NCI-H128 (cell line): ENCODE measurements around the gene VTI1A.
A peak's percentile ranks its signal among the peaks of the same experiment; 100 is the strongest.
"Not testable (repeated sequence)": the region's sequence is repeated elsewhere in the genome, so short reads cannot be mapped to it uniquely, and the experiment has no call there.

ENCODE experiments used
- DNase-seq: peaks from one replicate; lab custom pipeline; 2025; ENCODE audit not compliant: unreplicated experiment; lab: John Stamatoyannopoulos, UW

VTI1A gene

DNA sequence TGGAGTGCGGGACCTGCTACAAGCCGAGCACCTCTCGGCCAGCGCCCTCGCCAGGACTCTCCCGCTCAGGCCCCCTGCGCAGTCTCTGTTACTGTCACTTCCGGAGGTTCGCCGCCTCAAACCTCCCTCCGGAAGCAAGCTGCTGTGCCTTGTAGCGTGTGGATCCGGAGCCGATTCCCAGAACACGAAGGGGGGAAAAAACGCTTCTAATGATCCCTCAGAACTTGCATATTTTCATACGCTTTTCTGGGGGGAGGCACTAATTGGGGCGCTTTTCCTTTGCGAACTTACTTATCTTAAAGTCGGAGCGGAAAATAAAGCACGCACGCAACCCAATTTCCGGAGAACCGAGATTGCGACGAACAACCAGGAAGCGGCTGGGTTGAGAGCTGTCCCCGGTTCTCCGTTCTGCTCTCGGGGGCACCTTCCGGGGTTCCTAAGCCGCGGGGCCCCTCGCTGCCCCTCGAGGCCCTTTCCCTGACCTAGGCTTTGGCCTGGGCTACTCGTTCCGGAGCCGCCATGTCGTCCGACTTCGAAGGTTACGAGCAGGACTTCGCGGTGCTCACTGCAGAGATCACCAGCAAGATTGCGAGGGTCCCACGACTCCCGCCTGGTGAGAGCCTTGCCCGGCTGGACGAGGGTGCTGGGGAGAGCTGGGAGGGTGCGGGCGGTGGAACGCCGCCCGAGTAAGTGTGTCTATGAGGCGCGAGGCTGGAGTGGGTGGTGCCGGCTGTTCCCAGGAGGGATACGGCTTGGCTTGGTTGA lies at the start of gene VTI1A, which contains the start of gene ZDHHC6:
TSS of gene VTI1A (plus strand) at position 361 of the 765 bp plus-strand sequence. CDS start at position 520, 159 bp downstream.
TSS of gene ZDHHC6 (minus strand) at position 60 of the 765 bp plus-strand sequence. CDS start 1,478 bp downstream, outside the sequence.
- peak; percentile 31 for DNase-seq

GRCh38 chr10:112397592-112397991 lies 49.4 kb upstream of the VTI1A start:
- no peak for DNase-seq

GRCh38 chr10:112402917-112403316 lies 44.1 kb upstream of the VTI1A start:
- no peak for DNase-seq

DNA sequence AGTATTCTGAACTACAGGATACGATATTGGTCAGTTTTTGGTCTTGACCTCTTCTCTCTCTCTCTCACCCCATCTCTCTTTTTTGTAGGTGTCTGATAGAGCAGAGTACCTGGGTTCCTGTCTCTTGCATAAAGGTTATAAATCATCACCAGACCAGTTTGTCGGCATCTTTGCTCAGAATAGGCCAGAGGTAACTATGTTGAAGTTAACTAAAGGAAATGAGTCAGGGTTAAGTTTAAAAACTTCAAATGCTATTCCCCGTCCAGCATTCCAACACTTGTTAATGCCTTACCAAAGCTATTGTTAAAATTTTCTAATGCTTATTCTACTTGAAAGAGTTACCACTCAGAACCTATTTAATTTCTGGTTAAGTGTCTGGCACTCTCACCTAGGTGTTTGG lies 42.4 kb upstream of the VTI1A start:
- no peak for DNase-seq

- DNase-seq = not testable (repeated sequence)
These were observed 40.2 kb upstream of the VTI1A start for GRCh38 chr10:112406806-112407205.

GRCh38 chr10:112407696-112408095 lies 39.3 kb upstream of the VTI1A start:
- DNase-seq = no peak

- DNase-seq = no peak
These were observed 37.7 kb upstream of the VTI1A start for GRCh38 chr10:112409299-112409698.

GRCh38 chr10:112409755-112410154 lies 37.3 kb upstream of the VTI1A start:
- DNase-seq = no peak

DNA sequence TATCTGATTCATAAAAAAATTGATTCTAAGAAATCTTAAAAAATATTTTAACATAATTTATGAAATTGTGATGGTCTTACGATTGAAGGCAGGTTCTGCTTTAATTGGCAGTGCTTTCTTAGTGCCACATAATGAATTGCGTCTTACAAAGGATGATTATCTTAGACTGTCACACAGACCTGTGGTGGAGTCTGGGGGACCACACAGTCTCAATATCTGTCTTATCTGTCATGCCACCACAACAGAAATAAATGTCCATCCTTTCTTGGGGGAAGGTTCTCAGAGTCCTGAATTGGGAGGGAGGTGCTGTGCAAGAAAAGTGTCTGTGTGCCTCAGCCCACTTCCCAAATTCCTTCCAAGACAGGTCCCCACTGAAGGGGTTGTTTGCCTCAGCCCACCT lies 34.3 kb upstream of the VTI1A start:
- DNase-seq = no peak

GRCh38 chr10:112421731-112422130 lies 25.3 kb upstream of the VTI1A start:
- no peak for DNase-seq

- DNase-seq = no peak
These were observed 22.4 kb upstream of the VTI1A start for GRCh38 chr10:112424651-112425050.

- DNase-seq = no peak
These were observed 20.9 kb upstream of the VTI1A start for GRCh38 chr10:112426111-112426510.

DNA sequence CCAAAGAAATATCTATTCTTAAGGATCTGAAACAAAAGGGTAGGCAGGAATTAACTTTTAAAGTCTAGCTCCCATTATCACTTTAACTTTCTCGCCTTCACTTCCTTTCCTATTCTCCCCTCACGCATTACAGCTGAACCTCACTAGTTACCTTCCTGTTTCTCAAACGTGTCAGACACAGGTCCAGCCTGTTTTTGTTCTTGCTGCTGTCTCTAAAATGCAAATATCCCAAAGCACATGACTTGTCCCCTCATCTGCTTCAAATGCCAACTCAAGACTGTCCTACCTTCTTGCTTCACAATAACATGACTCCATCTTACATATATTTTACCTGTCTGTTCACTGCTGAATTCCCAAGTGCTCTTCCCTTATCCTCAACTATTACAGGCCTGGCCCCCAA lies 17.9 kb upstream of the VTI1A start:
- no peak for DNase-seq

- no peak for DNase-seq
These were observed 17.3 kb upstream of the VTI1A start for GRCh38 chr10:112429654-112430230.

- no peak for DNase-seq
These were observed 13.9 kb upstream of the VTI1A start for GRCh38 chr10:112433136-112433535.

DNA sequence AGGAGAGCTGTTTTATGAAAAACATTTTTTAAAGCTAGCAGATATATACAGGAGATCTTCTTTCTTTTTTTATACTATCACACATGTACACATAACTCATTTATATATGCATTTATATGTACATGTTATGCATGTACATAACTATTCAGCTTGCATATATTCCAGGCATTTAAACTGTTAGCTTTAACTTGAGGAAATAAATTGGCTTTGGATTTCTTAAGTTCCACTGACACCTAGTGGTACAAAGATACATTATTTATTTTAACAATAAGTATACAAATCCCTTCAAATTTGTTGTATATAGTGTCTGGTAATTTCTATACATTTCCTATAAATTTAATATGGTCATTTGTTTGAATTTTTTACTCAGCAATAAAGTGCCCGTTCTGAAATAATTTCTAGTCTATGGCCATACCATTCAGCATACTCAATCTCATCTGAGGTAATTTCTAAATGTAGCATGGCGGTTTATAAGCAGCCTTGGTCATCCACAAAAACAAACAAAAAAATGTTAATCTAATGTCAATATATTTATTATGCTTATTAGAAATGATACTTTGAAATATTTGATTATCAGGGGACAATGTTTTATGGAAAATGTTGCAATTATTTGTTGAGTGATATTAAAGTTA lies 11.9 kb upstream of the VTI1A start:
- DNase-seq = no peak

DNA sequence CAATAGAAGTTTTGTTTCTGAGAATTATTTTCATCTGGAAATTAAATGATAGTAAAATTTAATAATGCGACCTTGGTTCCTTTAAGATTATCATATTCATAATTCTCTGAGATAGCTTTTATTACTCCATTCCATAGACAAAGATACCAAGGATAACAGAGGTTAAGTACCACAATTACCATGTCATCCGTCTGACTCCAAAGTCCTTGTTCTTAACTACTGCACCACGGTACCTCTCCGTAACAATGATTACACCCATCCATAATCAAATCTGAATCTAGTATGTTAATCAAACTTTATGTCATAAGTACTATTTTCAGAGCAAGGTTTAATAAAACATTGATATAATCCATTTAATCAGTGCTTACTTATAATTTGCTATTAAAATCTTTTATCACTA lies 8.7 kb upstream of the VTI1A start:
- no peak for DNase-seq

DNA sequence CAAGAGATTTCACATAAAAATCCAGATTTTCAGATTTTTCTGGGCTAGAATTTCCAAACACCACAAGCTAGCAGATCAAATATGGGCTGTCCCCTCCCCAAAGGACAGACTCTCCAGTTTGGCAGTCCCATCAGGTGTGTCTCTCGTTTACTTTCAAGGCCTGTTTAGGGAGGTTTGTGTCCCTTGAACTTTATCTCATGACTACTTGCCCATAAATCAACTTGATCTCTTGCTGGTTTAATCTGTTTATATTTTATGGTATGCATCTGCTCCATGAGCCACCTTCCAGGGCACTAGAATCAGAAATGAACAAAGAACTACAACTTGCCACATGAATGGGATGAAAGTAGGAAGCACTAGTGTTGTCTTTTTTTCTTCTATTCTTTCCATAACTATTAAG lies 5.5 kb upstream of the VTI1A start:
- no peak for DNase-seq

- no peak for DNase-seq
These were observed 5.0 kb upstream of the VTI1A start for GRCh38 chr10:112442063-112442462.

DNA sequence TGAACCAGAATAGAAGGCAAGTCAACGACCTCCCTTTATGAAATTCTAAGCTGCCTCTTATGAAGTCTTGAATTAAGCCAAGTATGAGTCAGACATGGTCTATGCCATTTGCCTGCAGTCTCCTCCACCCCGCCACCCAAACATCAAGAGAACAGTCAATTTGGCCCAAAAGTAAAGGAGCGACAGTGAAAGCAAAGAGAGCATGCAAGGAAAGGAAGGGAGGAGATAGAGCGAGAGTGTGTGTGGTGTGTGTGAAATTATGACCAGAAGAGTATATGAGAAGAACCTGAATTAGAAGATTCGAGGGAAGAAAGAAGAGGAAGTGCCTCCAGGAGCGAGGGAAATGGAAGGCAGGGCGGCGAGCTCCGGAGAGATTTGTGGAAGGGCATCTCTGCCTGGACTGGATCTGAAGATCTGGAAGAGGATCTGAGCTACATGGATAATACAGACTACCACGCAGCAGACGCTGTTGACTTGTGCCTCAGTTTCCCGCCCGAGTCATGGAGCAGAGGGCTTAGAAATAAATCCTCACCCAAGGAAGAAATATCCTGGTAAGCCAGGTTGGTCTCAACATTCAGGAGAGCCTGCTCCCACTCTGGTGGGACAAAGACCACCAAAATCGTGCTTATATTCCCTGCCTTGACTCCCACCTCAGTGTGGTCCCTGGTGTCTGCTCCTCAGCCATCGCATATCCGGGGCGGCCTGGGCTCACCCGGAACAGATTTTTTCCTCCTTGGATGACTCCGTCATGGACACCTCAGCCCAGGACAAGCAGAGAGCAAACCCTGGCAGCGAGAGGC lies 760 bp upstream of the VTI1A start:
- no peak for DNase-seq

- no peak for DNase-seq
These were observed 559 bp downstream of the VTI1A start for GRCh38 chr10:112447620-112447928.

DNA sequence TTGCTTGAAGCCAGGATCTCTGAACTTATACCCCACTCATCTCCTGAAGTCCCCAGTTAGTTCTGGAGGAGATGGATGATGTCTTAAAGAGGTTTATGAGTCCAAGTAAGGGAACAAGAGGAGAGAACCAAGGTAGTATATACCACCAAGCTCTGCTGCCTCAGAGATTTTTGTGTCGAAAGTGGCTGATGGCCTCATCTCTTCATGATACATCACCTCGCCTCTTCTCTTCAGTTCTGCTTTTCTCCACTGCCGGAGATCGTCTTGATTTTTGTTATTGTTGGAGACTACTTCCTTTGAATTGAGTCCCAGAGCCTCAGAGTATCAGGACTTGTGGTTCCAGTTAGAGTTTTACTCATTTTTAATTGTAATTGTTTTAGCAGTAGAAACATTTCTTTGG lies 1.9 kb downstream of the VTI1A start:
- DNase-seq = no peak
